ELF-1 (cell line): Measurements from ENCODE around the gene IGSF9B.

Experiments
- DNase-seq: peaks from one replicate; pipeline ENCODE4 v3.0.0-alpha.2; 2016; ENCODE audit warnings: low read depth, low spot score

IGSF9B gene

GRCh38 chr11:133955945-133956421 lies 785 bp downstream of the IGSF9B start:
- DNase-seq: no peak

DNA sequence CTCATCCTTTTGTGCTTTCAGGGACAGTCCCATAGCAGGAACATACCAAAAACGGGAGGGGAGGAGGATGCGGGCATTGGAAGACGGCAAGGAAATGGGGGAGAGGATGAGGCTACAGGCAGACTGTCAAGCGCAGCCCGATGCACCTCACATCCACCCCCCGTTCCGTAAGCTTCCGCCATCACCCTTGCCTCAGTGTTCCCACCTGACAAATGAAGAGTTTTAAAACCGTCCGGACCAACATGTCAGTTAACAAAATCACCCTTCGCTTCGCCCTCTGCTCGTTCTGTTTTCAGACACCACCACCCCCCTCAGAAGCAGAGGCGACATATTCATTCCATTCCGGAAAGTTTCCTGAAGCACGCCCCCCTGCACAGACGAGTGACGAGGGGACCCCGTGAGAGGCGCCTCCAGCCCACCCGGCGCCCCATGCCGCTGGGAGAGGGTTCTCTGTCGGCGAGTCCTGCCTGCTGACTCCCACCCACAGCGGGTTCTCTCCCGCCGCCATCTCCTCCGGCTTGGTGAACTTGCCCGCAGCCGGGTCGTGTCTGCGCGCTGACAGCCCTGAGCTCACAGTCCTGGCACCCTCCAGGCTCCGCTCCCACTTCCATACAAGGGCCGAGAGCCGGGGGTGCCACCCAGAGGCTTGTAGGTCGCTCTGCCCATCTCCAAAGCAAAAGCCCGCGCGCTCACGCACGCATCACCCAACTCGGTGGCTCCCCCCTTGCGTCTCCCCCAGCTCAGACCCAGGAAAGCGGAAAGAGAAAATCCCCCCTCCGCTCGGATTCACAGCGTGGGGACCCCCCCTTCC lies 1.5 kb downstream of the IGSF9B start:
- DNase-seq: no peak

DNA sequence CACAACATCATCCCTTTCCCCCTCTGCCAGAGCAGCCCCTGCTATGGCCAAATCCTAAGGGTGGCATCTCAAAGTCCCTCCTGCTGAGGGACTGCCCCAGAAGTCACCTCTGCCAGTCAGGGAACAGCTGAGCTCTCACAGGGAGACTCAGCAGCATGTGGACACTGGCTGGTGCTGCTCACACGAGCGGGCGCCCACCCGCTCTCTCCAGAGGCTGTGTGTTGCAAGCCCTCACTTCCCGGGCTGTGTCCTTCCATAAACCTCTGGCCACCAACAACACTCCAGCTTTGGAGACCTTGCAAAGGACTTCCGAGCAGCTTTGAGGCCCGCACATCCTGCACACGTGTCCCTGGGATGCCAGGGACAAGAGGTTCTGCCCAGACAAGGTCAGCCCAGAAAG lies 2.8 kb downstream of the IGSF9B start:
- DNase-seq: no peak

GRCh38 chr11:133953547-133953946 lies 3.2 kb downstream of the IGSF9B start:
- no peak for DNase-seq

GRCh38 chr11:133952199-133953190 lies 4.3 kb downstream of the IGSF9B start:
- DNase-seq: no peak

- peak; percentile 57 for DNase-seq
Measured at GRCh38 chr11:133951327-133952198, 5.2 kb downstream of the IGSF9B start.

DNA sequence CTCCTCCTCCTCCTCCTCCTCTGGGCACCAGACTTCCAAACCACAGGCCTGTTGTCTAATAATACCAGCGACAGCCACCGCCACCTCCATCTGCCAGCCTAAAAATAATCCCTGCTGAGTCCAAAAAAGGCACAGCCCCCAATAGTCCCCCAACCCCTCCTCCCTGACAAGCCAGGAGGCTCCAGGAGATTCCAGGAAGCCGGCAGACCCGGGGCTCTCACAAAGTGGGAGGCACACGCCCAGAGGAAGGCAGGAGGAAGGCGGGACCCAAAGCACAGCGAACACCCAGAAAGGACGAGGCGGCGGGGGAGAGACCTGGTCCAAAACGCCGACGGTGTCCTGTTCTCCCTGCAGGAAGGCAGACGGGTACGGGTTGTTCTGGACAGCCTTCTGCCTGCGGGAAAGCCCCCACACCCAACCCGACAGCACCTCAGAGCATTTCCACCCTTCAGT lies 5.9 kb downstream of the IGSF9B start:
- DNase-seq: no peak

GRCh38 chr11:133950421-133950820 lies 6.3 kb downstream of the IGSF9B start:
- no peak for DNase-seq

GRCh38 chr11:133949129-133949528 lies 7.6 kb downstream of the IGSF9B start:
- no peak for DNase-seq

- DNase-seq: no peak
Measured at GRCh38 chr11:133948711-133949110, 8.1 kb downstream of the IGSF9B start.

DNA sequence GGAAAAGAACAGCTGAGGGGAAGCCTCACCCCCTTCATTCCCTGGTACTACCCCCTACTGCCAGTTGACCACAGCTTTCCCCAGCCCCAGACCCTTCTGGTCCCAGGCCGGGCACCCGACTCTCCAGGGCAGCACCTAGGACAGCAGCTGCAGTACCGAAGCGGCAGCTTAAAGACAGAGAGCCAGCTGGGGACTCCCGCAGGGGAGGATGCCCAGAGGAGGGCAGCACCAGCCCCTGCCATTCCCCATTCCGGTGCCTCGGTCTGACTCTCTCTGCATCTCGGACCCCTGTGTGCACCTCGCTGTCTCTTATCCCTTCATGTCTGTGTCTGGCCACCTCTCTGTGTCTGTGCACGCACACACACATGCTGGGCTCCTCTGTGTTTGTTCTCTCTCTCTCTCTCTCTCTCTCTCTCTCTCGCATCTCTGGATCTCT lies 9.4 kb downstream of the IGSF9B start:
- DNase-seq: peak; percentile 83

GRCh38 chr11:133946541-133947318 lies 10.0 kb downstream of the IGSF9B start:
- DNase-seq: peak; percentile 63

DNA sequence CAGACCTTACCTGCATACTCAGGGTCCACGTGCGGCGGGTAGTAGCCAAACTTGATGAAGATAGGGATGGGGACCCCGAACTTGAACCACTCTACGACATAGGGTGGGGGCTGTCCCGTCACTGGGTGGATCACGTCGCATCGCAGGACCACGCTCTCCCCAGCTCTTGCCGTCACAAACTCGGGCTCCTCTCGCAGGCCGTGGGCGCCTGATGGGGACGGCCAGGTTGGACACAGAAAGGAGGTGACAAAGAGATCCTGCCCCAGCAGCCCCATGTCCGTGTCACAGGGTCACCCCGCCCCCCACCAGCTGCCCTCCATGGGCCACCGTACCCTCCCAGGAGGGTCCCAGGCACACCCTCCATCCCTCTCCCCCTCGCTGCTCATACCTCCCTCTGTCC lies 10.7 kb downstream of the IGSF9B start:
- no peak for DNase-seq

DNA sequence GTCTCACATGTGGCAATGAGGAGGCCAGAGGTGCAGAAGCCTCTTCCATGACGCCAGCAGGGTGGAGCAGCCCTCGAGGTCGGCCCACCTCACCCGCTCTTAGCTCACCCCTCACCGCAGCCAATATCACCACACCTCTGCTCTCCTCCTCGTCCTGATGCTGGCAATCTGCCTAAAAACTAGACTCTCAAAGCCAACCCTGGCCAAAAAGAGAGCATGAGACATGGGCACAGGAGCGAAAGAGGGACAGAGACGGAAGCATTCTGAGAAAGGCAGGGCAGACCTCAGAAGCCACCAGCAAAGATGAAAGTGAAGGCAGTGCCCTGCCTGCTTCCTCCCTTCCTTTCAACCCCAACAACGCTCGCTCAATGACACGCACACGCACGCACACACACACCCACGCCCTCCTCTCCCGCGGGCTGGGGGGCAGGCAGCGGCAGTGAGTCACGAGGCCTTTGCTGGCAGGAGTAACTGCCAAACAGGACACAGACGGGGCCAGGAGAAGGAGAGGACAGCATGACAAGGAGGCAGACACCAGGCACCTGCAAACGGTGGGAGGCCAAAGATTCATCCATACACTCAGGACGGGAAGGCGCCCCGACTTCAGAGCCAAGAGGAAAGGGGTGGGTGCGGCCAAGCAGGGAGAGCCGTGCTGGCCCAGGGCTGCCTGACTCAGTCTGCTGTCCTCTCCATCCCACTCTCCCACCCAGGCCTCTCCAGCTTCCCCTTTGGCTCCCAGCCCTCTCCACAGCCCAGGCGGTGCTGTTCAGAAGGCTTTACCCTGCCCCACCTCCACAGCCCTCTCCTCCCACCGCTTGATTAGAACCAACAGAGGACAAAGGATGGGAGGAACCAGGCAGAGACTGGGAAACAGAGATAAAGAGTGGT lies 11.4 kb downstream of the IGSF9B start:
- peak; percentile 48 for DNase-seq

GRCh38 chr11:133943950-133944698 lies 12.6 kb downstream of the IGSF9B start:
- no peak for DNase-seq

GRCh38 chr11:133942577-133942976 lies 14.2 kb downstream of the IGSF9B start:
- no peak for DNase-seq

- DNase-seq: no peak
Measured at GRCh38 chr11:133941546-133941945, 15.2 kb downstream of the IGSF9B start.

DNA sequence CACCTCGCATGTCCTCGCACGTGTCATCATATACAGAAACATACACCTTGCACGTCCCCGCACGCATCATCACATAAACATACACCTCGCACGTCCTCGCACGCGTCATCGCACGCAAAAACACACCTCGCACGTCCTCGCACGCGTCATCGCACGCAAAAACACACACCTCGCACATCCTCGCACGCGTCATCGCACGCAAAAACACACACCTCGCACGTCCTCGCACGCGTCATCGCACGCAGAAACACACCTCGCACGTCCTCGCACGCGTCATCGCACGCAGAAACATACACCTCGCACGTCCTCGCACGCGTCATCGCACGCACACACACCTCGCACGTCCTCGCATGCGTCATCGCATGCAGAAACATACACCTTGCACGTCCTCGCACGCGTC lies 16.7 kb downstream of the IGSF9B start:
- no peak for DNase-seq

- no peak for DNase-seq
Measured at GRCh38 chr11:133939558-133939957, 17.2 kb downstream of the IGSF9B start.
